ENCODE measurements around the gene KCNAB2.

GRCh38 chr1:6029351-6029750, 16.3 kb upstream of the KCNAB2 start:
- TF ChIP-seq CTCF (IDR thresholded peaks at IDR 0.05) (no peak), POLR2A (IDR thresholded peaks at IDR 0.05) (no peak), POLR2AphosphoS5 (IDR thresholded peaks at IDR 0.05) (no peak)

Data from prostate gland (tissue), 2 donors.